HepG2 (cell line): ENCODE measurements around the gene MRPL2. TPM values are rescaled to one million over a fixed set of nuclear protein-coding genes. Genes with fewer than 3 reads are reported as not detected.

Experiments
- ATAC-seq: fragments of 200-7000 bp; cut with Tn5 transposase; 3 replicates; pipeline ENCODE4 v1.9.1; 2020; ENCODE audit warnings: mild to moderate bottlenecking, moderate library complexity
- BruUV-seq: library from RNA; stranded (reverse); fragments of 400-500 nt; replicated peaks from 2 replicates; lab custom pipeline; 2021; lab: Mats Ljungman, UMichigan
- CTCF ChIA-PET: fragments of 300-600 bp; formaldehyde crosslinking; extraction: SDS; loops from one replicate; lab custom pipeline; 2021; ENCODE audit warnings: low total read pairs, inconsistent platforms, low intra/inter-chr PET ratio; lab: Yijun Ruan, JAX
- POLR2A ChIA-PET: fragments of 350-600 bp; sonication (Branson Sonifier 250); formaldehyde crosslinking; loops from one replicate; lab custom pipeline; 2020; ENCODE audit warnings: antibody characterized with exemption, inconsistent platforms; lab: Yijun Ruan, JAX
- DNase-seq: peaks from one replicate; pipeline ENCODE4 v3.0.0-alpha.2; 2015; ENCODE audit warnings: low spot score
- FAIRE-seq: peaks from 3 replicates; lab custom pipeline; 2011; peaks lifted over from hg19 to GRCh38; lab: Jason Lieb, UNC
- H2AFZ ChIP-seq: one replicate; pipeline ENCODE4 v1.6.1; 2011; ENCODE audit warnings: low read length, inconsistent platforms
- H3K27ac ChIP-seq: fragments of 300-600 bp; 3 replicates; pipeline ENCODE4 v1.8.0; 2011; ENCODE audit warnings: mixed run types, mild to moderate bottlenecking, mixed read lengths, low read length, inconsistent platforms; ENCODE audit not compliant: insufficient read depth; ENCODE audit errors: extremely low read length
- H3K27me3 ChIP-seq, 2 experiments: fragments of 200-600 bp in 1 of 2; 2 replicates in 1 of 2; 3 replicates in 1 of 2; pipeline versions ENCODE4 v1.6.0 to v1.8.0; 2011; ENCODE audit warnings: low read length in 2 of 2, mild to moderate bottlenecking in 2 of 2, moderate library complexity in 2 of 2, inconsistent platforms in 1 of 2; ENCODE audit not compliant: insufficient read depth in 2 of 2, control insufficient read depth in 1 of 2
- H3K36me3 ChIP-seq, 2 experiments: fragments of 200-600 bp in 1 of 2; replicated peaks in 1 of 2; 2 replicates in 1 of 2; 3 replicates in 1 of 2; pipeline versions ENCODE4 v1.5.1 to v1.8.0; 2011; ENCODE audit warnings: low read length in 2 of 2, inconsistent platforms in 1 of 2; ENCODE audit not compliant: insufficient read depth in 2 of 2, control insufficient read depth in 1 of 2
- H3K4me1 ChIP-seq: 2 replicates; pipeline ENCODE4 v1.5.1; 2012; ENCODE audit warnings: low read length, inconsistent platforms; ENCODE audit not compliant: insufficient read depth
- H3K4me2 ChIP-seq: 2 replicates; pipeline ENCODE4 v1.6.0; 2011; ENCODE audit warnings: low read depth, low read length, inconsistent platforms
- H3K4me3 ChIP-seq, 3 experiments: fragments of 200-600 bp in 1 of 3; sonication (generic), shearing (Covaris generic) in 1 of 3; replicated peaks in 1 of 3; 2 replicates each; pipeline ENCODE4 v1.5.1; 2011 to 2016; ENCODE audit warnings: low read length in 3 of 3, inconsistent platforms in 2 of 3, low read depth in 2 of 3, mild to moderate bottlenecking in 2 of 3, control low read depth in 1 of 3, mixed read lengths in 1 of 3; ENCODE audit not compliant: insufficient read depth in 1 of 3
- H3K79me2 ChIP-seq: one replicate; pipeline ENCODE4 v1.6.1; 2011; ENCODE audit warnings: low read length, inconsistent platforms; ENCODE audit not compliant: insufficient read depth
- H3K9ac ChIP-seq: 2 replicates; pipeline ENCODE4 v1.6.0; 2011; ENCODE audit warnings: mild to moderate bottlenecking, low read depth, low read length, inconsistent platforms; ENCODE audit not compliant: insufficient read depth
- H3K9me3 ChIP-seq: 2 replicates; pipeline ENCODE4 v1.5.1; 2012; ENCODE audit warnings: mild to moderate bottlenecking, low read length
- H4K20me1 ChIP-seq: 2 replicates; pipeline ENCODE4 v1.6.0; 2011; ENCODE audit warnings: inconsistent platforms, mild to moderate bottlenecking, low read length, moderate library complexity; ENCODE audit not compliant: insufficient read depth
- AGO2 ChIP-seq: fragments of 200-400 bp; formaldehyde crosslinking; optimal IDR thresholded peaks from 2 replicates; pipeline ENCODE3; 2017; ENCODE audit warnings: mild to moderate bottlenecking, low read depth, low read length, moderate library complexity
- CHCHD3 ChIP-seq: sonication (generic); formaldehyde crosslinking; IDR thresholded peaks from 2 replicates; pipeline ENCODE4 v1.8.0; 2022; ENCODE audit warnings: mild to moderate bottlenecking, missing genetic modification reagents, moderate library complexity
- NKX3-1 ChIP-seq: sonication (generic); formaldehyde crosslinking; IDR thresholded peaks from 2 replicates; pipeline ENCODE4 v1.5.0; 2020; ENCODE audit warnings: missing genetic modification reagents
- NRL ChIP-seq: sonication (generic); formaldehyde crosslinking; IDR thresholded peaks from 2 replicates; pipeline ENCODE4 v1.5.0; 2020; ENCODE audit warnings: missing genetic modification reagents, mild to moderate bottlenecking, moderate library complexity, borderline replicate concordance
- POLR2A ChIP-seq, 2 experiments: IDR thresholded peaks; 2 replicates each; pipeline ENCODE4 v1.6.1; 2011; ENCODE audit warnings: low read depth in 2 of 2, low read length in 2 of 2, mild to moderate bottlenecking in 1 of 2, moderate library complexity in 1 of 2; ENCODE audit not compliant: insufficient read depth in 1 of 2
- RBFOX2 ChIP-seq: fragments of 200-400 bp; formaldehyde crosslinking; IDR thresholded peaks from 2 replicates; pipeline ENCODE4 v1.6.1; 2017; ENCODE audit warnings: low read depth, mild to moderate bottlenecking, low read length
- RCOR2 ChIP-seq: IDR thresholded peaks from 2 replicates; pipeline ENCODE4 v1.6.1; 2016; ENCODE audit warnings: missing biosample characterization, missing genetic modification reagents
- SP4 ChIP-seq: sonication (generic); formaldehyde crosslinking; IDR thresholded peaks from 2 replicates; pipeline ENCODE4 v1.8.1; 2023; ENCODE audit warnings: mild to moderate bottlenecking, missing genetic modification reagents
- SRF ChIP-seq: IDR thresholded peaks from 2 replicates; pipeline ENCODE4 v1.6.1; 2011; ENCODE audit warnings: mild to moderate bottlenecking, low read depth, low read length, moderate library complexity
- SRSF1 ChIP-seq: fragments of 200-400 bp; formaldehyde crosslinking; optimal IDR thresholded peaks from 2 replicates; pipeline ENCODE3; 2017; ENCODE audit warnings: mild to moderate bottlenecking, low read depth, low read length, moderate library complexity
- ZBTB7A ChIP-seq: sonication (generic); formaldehyde crosslinking; IDR thresholded peaks from 2 replicates; pipeline ENCODE4 v1.8.0; 2022; ENCODE audit warnings: mild to moderate bottlenecking, missing genetic modification reagents
- ZBTB7B ChIP-seq: sonication (generic); formaldehyde crosslinking; IDR thresholded peaks from 2 replicates; pipeline ENCODE4 v1.4.0; 2020; ENCODE audit warnings: missing genetic modification reagents
- WGBS: methylation state at CpG from one replicate; pipeline ENCODE4 v1.1.6; 2017; ENCODE audit warnings: low lambda C conversion rate; 5-methylcytosine and 5-hydroxymethylcytosine counted together
- in situ Hi-C: cut with HindIII; loops from 2 replicates; pipeline ENCODE4 v1.10.0; 2017; ENCODE audit warnings: low pct_unique_long_range_greater_than_20kb; ENCODE audit not compliant: extremely low pct_ligation_motif_present
- intact Hi-C: fragments of 100-400 bp; cut with micrococcal nuclease; formaldehyde crosslinking; loops from one replicate; pipeline ENCODE4 v1.10.0; 2022; ENCODE audit not compliant: unreplicated experiment
- polyA plus RNA-seq, 8 experiments: library from polyadenylated mRNA; depleted of rRNA in 3 of 8; stranded (reverse) in 7 of 8; unstranded in 1 of 8; fragments of >200 nt; fragmentation: Illumina TruSeq in 4 of 8; extraction: Trizol in 4 of 8; gene quantifications; 2 replicates each; pipeline versions ENCODE4 v1.2.1 to v1.2.3, GENCODE V29; 2011 to 2016; ENCODE audit warnings: low read depth in 4 of 8, missing spikeins in 1 of 8, mixed read lengths in 1 of 8; ENCODE audit not compliant: insufficient read depth in 1 of 8
- total RNA-seq, 5 experiments: library from RNA; depleted of rRNA; stranded (reverse); fragments of >200 nt; fragmentation: Illumina TruSeq; extraction: Trizol; gene quantifications; 2 replicates each; pipeline ENCODE4 v1.2.3, GENCODE V29; 2016; ENCODE audit warnings: low read depth in 1 of 5
- TF ChIP-seq, protein P1 (sequence below): IDR thresholded peaks from 2 replicates; pipeline ENCODE4 v1.6.1; 2016; ENCODE audit warnings: missing genetic modification reagents, missing compliant biosample characterization

MRPL2 gene
- total and polyA plus RNA-seq, 2 of the 13 experiments (the other 11 are each of a cell fraction or from before 2014, with no cell fraction given): 56.8 to 65.6 TPM

DNA sequence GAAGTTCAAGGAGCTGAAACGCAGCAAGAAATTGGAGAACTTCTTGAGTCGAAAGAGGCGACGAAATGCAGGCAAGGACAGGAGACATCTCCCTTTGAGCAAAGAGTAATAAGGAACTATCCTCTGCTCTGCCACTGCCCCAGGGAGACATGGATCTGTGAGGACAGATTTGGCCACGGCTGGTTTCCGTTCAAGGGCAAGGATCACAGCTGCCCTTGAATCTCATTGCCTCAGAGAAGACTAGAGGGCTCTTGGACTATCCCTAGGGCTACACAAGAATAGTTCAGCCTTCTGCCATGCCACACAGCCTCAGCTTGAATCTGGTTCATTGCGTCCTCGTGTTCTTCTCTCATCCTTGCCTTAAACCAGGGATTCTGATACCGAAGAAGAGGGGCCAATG, 30.1 kb downstream of the MRPL2 start:
- in situ Hi-C loops (no loop called here), intact Hi-C loops (no loop called here)
- Histone ChIP-seq H4K20me1 (no peaks in the 10 kb centered on the region), H3K79me2 (peaks cover 8% of the 10 kb centered on the region), H3K36me3 (peaks cover 36 to 68% of the 10 kb centered on the region in 2 experiments), H2AFZ (no peak overlapping the region), H3K4me2 (no peak overlapping the region), H3K27ac (no peak overlapping the region), H3K9me3 (no peaks in the 10 kb centered on the region), H3K27me3 (no peaks in the 10 kb centered on the region), H3K4me3 (no peak overlapping the region), H3K4me1 (no peaks in the 10 kb centered on the region), H3K9ac (no peak overlapping the region)
- WGBS: 94% methylated on average over 9 of the region's 9 CpGs
- TSS peak; percentile 32 for BruUV-seq
- DNase-seq (no peak), FAIRE-seq (no peak), ATAC-seq (no peak)
- no peak for TF ChIP-seq NKX3-1 (CRISPR knock-in tag)
- peak in 1 of 2 experiments; percentile 27; a peak in 1 of 4 replicates for TF ChIP-seq POLR2A (IDR thresholded peaks at IDR 0.05; ENCODE audit: insufficient read depth in 1 of 2, low read depth in 2 of 2, low read length in 2 of 2)
- TF ChIP-seq SRSF1: no peak
- TF ChIP-seq AGO2: peak; percentile 24
- 0 out of 2 replicates have a peak, but pooled peaks have one; percentile 37 for TF ChIP-seq RBFOX2
- ChIA-PET POLR2A (no interaction called here), CTCF (no interaction called here)

DNA sequence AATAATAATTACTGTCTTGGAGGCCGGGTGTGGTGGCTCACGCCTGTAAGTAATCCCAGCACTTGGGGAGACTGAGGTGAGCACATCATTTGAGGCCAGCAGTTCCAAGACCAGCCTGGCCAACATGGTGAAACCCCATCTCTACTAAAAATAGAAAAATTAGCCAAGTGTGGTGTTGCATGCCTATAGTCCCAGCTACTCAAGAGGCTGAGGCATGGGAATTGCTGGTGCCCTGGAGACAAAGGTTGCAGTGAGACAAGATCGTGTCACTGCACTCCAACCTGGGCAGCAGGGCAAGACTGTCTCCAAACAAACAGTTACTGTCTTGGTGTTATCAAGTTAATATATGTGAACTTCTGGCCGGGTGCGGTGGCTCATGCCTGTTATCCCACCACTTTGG, 32.9 kb downstream of the MRPL2 start:
- CTCF ChIA-PET: no interaction called here
- no peak for ATAC-seq
- 96% methylated on average over 5 of the region's 5 CpGs for WGBS
- Histone ChIP-seq H3K9ac (no peak overlapping the region), H2AFZ (no peak overlapping the region), H4K20me1 (no peaks in the 10 kb centered on the region), H3K27me3 (peaks cover 0 to 3% of the 10 kb centered on the region in 2 experiments; a peak in 1 of 5 replicates), H3K79me2 (peaks cover 20% of the 10 kb centered on the region), H3K4me1 (peaks cover 12% of the 10 kb centered on the region), H3K9me3 (no peaks in the 10 kb centered on the region), H3K36me3 (peaks cover 36 to 57% of the 10 kb centered on the region in 2 experiments), H3K4me3 (no peak overlapping the region)
- BruUV-seq: no TSS peak
- TF ChIP-seq NRL: no peak
- no peak for TF ChIP-seq CHCHD3 (CRISPR knock-in tag)
- no peak for TF ChIP-seq RCOR2 (CRISPR knock-in tag)
- TF ChIP-seq SP4 (CRISPR knock-in tag): no peak
- no peak for TF ChIP-seq SRF
- TF ChIP-seq, protein P1, sequence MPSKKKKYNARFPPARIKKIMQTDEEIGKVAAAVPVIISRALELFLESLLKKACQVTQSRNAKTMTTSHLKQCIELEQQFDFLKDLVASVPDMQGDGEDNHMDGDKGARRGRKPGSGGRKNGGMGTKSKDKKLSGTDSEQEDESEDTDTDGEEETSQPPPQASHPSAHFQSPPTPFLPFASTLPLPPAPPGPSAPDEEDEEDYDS: no peak
- TF ChIP-seq ZBTB7A (CRISPR knock-in tag): no peak
- TF ChIP-seq ZBTB7B (CRISPR knock-in tag): no peak
- TF ChIP-seq, all 625 proteins: peak for 0
- FAIRE-seq: no peak
- Histone ChIP-seq H3K27ac (no peak overlapping the region), H3K4me2 (no peak overlapping the region)
- intact Hi-C loops: no loop called here
- in situ Hi-C loops: no loop called here
- POLR2A ChIA-PET: no interaction called here
- no peak for DNase-seq
